ENCODE results near the gene FSTL4. TPM values are rescaled to one million over a fixed set of nuclear protein-coding genes. Genes with fewer than 3 reads are reported as not detected.
A peak's percentile ranks its signal among the peaks of the same experiment; 100 is the strongest.

FSTL4 gene
- total RNA-seq: under 1 TPM in 3 of 4 donors, not detected in 1; 0.22 to 0.47 (median 0.27) TPM

DNA sequence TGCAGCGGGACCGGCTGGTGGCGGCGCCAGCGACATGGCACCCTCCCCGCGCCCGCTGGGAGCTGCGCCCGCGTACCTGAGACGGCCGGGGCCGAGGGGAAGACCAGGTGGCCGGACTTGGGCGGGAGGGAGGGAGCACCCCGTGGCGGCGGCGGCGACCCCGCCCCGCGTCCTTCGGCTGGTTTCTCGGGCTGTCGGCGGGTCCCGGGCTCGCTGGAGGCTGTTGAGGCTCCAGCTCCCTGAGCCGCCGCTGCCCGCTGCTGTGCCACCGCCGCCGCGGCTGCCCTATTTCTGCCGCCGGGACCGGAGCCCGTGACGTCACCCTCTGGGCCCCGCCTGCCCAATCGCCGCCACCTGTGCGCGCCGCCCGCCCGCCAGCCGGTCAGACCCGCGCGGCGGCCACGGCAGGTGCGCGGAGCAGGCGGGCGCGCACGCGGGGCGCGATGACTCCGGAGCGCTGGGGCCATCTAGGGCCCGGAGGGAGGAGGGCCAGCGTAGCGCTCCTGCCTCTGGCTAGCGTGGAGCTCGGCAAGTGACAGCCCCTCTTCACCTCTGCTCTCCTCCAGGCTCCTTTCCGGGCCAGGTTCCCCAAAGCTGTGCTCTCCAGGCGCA, at the start of gene FSTL4:
FSTL4 (minus strand) TSS at position 293 of the 612 bp plus-strand sequence.
- ATAC-seq: no peak

GRCh38 chr5:133661389-133661788, 49.0 kb upstream of the FSTL4 start:
- H3K9me3 ChIP-seq: no peaks in the 10 kb centered on the region
- ATAC-seq: no peak
- no peak overlapping the region for H3K27ac ChIP-seq
- no peak overlapping the region for H3K4me3 ChIP-seq
- peaks cover 9% of the 10 kb centered on the region for H3K27me3 ChIP-seq
- no peaks in the 10 kb centered on the region for H3K4me1 ChIP-seq
- WGBS, 2 donors (ENCODE audit: low coverage in 1 of 2): 94% methylated on average over 2 of the region's 2 CpGs; no CpG with 5 or more reads in 1 of the 2 donors
- no peak for TF ChIP-seq EP300 (IDR thresholded peaks at IDR 0.05)
- H3K36me3 ChIP-seq: no peaks in the 10 kb centered on the region

More for the DNA sequence above, at the start of gene FSTL4:
- H3K27ac ChIP-seq: no peak within 1 kb of the TSS
- H3K27me3 ChIP-seq: peaks cover 90% of the 10 kb centered on the region
- peak within 1 kb of the TSS in 1 of 2 donors; percentile 50 for H3K4me3 ChIP-seq
- no peaks in the 10 kb centered on the region for H3K9me3 ChIP-seq
- no CpG with 5 or more reads among the region's 74 CpGs for WGBS, 2 donors (ENCODE audit: low coverage in 1 of 2)
- TF ChIP-seq POLR2A (IDR thresholded peaks at IDR 0.05) (no peak), POLR2AphosphoS5 (IDR thresholded peaks at IDR 0.05) (no peak), EP300 (IDR thresholded peaks at IDR 0.05) (no peak)
- TF ChIP-seq, protein P1, sequence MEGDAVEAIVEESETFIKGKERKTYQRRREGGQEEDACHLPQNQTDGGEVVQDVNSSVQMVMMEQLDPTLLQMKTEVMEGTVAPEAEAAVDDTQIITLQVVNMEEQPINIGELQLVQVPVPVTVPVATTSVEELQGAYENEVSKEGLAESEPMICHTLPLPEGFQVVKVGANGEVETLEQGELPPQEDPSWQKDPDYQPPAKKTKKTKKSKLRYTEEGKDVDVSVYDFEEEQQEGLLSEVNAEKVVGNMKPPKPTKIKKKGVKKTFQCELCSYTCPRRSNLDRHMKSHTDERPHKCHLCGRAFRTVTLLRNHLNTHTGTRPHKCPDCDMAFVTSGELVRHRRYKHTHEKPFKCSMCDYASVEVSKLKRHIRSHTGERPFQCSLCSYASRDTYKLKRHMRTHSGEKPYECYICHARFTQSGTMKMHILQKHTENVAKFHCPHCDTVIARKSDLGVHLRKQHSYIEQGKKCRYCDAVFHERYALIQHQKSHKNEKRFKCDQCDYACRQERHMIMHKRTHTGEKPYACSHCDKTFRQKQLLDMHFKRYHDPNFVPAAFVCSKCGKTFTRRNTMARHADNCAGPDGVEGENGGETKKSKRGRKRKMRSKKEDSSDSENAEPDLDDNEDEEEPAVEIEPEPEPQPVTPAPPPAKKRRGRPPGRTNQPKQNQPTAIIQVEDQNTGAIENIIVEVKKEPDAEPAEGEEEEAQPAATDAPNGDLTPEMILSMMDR (IDR thresholded peaks at IDR 0.05): no peak
- peaks cover 3 to 25% (median 15%) of the 10 kb centered on the region in 3 donors for H3K4me1 ChIP-seq
- no peaks in the 10 kb centered on the region for H3K36me3 ChIP-seq

DNA sequence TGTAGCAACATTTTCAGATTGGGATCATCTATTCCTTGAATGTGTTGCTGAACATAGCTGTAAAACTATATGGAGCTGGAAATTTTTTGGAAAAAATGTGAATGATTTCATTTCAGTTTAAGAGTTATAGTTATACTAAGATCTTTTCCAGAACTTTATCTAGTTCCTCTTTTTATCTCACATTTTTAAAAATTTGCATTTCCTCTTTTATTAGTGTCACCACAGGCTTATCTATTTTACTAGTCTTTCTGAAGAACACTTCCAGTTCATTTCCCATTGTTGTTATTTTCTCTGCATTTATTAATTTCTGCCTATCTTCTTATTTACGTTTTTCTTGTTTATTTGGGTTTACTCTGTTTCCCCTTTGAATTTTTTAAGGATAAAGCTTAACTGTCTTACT, 46.0 kb upstream of the FSTL4 start:
- H3K27me3 ChIP-seq: peaks cover 18% of the 10 kb centered on the region
- no peaks in the 10 kb centered on the region for H3K36me3 ChIP-seq
- 33 to 57% methylated on average over 1 of the region's 1 CpG for WGBS, 2 donors (ENCODE audit: low coverage in 1 of 2)
- no peaks in the 10 kb centered on the region for H3K9me3 ChIP-seq
- H3K4me1 ChIP-seq: no peaks in the 10 kb centered on the region
- no peak overlapping the region for H3K4me3 ChIP-seq
- no peak overlapping the region for H3K27ac ChIP-seq
- TF ChIP-seq POLR2AphosphoS5 (IDR thresholded peaks at IDR 0.05): no peak
- TF ChIP-seq POLR2A (IDR thresholded peaks at IDR 0.05): no peak
- no peak for ATAC-seq

DNA sequence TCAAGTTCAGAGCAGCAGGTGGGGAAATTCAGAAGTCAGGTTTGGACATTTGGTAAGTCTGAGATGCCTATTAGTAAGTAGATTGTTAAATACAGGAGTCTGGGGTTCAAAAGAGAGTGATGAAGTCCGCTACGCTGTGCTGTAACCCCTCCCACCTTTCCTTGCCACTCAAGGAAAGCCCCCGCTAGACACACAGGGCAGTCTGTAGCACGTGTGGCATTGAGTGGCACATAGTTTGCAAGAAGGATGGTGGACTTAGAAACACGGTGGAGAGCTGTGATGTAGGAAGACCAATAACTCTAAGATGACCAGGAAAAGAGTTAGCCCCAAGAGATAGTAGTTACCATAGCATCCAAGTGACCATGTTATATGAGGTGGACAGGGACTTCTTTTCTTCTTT, 44.7 kb upstream of the FSTL4 start:
- no peaks in the 10 kb centered on the region for H3K9me3 ChIP-seq
- 69 to 77% methylated on average over 3 to 5 of the region's 5 CpGs for WGBS, 2 donors (ENCODE audit: low coverage in 1 of 2)
- peaks cover 18% of the 10 kb centered on the region for H3K27me3 ChIP-seq
- TF ChIP-seq EP300 (IDR thresholded peaks at IDR 0.05) (no peak), POLR2AphosphoS5 (IDR thresholded peaks at IDR 0.05) (no peak), POLR2A (IDR thresholded peaks at IDR 0.05) (no peak)
- TF ChIP-seq, protein P1 (IDR thresholded peaks at IDR 0.05): no peak
- no peaks in the 10 kb centered on the region for H3K4me1 ChIP-seq
- H3K27ac ChIP-seq: no peak overlapping the region
- ATAC-seq: no peak
- H3K36me3 ChIP-seq: no peaks in the 10 kb centered on the region
- H3K4me3 ChIP-seq: no peak overlapping the region

DNA sequence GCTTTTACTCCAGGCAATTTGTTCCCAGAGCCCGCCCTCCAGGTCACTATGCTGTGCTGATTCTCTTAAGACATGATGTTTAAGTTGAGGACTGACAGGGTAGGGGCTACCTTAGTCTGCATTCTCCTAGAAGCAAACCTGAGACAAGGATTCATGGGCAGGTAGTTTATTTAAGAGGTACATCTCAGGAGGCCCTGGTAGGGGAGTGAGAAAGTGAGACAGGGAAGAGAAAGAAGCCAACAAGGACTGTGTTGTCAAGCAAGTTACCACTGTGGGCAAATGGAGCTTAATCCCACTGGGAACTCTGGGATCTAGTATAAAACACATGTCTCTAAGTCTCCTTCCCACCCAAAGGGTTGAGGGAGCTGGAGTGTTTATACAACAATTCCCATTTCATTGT, 43.6 kb upstream of the FSTL4 start:
- no peak overlapping the region for H3K4me3 ChIP-seq
- peaks cover 18% of the 10 kb centered on the region for H3K27me3 ChIP-seq
- 86 to 100% methylated on average over 1 of the region's 1 CpG for WGBS, 2 donors (ENCODE audit: low coverage in 1 of 2)
- TF ChIP-seq, protein P1 (IDR thresholded peaks at IDR 0.05): no peak
- TF ChIP-seq EP300 (IDR thresholded peaks at IDR 0.05) (no peak), POLR2A (IDR thresholded peaks at IDR 0.05) (no peak), POLR2AphosphoS5 (IDR thresholded peaks at IDR 0.05) (no peak)
- H3K36me3 ChIP-seq: no peaks in the 10 kb centered on the region
- no peak for ATAC-seq
- no peaks in the 10 kb centered on the region for H3K4me1 ChIP-seq
- peaks cover 0 to 4% (median 0%) of the 10 kb centered on the region in 3 donors for H3K9me3 ChIP-seq
- no peak overlapping the region for H3K27ac ChIP-seq

- no peak for ATAC-seq
- Histone ChIP-seq H3K27me3 (peaks cover 18% of the 10 kb centered on the region), H3K9me3 (peaks cover 0 to 5% (median 0%) of the 10 kb centered on the region in 3 donors), H3K4me3 (no peak overlapping the region), H3K36me3 (no peaks in the 10 kb centered on the region), H3K4me1 (no peaks in the 10 kb centered on the region), H3K27ac (no peak overlapping the region)
- WGBS, 2 donors (ENCODE audit: low coverage in 1 of 2): 51 to 58% methylated on average over 4 of the region's 4 CpGs
- TF ChIP-seq POLR2AphosphoS5 (IDR thresholded peaks at IDR 0.05): no peak
- TF ChIP-seq, protein P1 (IDR thresholded peaks at IDR 0.05): no peak
- TF ChIP-seq POLR2A (IDR thresholded peaks at IDR 0.05): no peak
- no peak for TF ChIP-seq EP300 (IDR thresholded peaks at IDR 0.05)
These were observed 41.4 kb upstream of the FSTL4 start for GRCh38 chr5:133653760-133654049.
